ENCODE data around the gene NCF2. TPM values are rescaled to one million over a fixed set of nuclear protein-coding genes. Genes with fewer than 3 reads are reported as not detected.
A peak's percentile ranks its signal among the peaks of the same experiment; 100 is the strongest.

The NCF2 gene, protein sequence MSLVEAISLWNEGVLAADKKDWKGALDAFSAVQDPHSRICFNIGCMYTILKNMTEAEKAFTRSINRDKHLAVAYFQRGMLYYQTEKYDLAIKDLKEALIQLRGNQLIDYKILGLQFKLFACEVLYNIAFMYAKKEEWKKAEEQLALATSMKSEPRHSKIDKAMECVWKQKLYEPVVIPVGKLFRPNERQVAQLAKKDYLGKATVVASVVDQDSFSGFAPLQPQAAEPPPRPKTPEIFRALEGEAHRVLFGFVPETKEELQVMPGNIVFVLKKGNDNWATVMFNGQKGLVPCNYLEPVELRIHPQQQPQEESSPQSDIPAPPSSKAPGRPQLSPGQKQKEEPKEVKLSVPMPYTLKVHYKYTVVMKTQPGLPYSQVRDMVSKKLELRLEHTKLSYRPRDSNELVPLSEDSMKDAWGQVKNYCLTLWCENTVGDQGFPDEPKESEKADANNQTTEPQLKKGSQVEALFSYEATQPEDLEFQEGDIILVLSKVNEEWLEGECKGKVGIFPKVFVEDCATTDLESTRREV
- total RNA-seq: 10 to 100 TPM in 1 of 2 donors, 1 to 10 TPM in 1; 5.4 to 20.5 TPM

DNA sequence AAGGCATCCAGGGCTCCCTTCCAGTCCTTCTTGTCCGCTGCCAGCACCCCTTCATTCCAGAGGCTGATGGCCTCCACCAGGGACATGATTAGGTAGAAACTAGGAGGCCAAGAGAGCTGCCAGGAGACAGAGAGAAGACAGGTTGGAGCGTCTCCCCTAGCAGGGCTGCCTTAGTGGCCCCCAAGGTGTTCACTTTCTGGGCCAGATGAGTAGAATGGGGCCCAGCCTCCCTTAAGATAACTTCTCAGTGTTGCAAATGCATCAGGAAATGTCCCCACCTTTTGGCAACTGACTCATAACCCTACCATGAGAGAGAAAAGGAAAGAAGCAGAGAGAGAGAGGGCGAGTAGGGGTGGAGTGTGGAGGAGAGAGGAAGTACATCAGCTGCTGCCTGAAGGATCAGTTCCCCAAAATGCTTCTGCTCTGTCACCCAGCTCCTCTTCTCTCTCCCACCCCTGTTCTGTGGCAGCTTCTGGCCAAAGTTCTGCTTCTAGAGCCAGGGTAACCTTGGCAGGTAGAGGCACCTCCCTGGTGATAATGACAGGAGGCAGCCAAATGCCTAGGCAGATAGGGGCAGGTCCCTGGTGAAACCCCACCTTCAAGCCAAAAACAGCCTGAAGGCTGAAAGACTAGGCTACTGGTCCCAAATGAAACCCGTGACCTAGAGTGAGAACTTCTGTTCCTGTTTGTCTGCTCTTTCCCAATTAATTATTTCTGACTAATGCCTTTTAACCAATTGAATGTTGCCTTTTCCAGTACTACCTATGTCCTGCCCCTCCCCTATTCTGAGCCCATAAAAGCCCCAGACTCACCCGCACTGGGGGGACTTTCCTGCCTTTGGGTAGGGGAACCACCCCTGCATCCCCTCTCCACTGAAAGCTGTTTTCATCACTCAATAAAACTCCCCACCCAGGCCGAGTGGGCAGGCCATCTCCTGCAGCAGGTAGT is at the start of gene NCF2:
NCF2 (minus strand) TSS at position 216 of the 948 bp plus-strand sequence; CDS start at position 86, 130 bp downstream.
- peaks cover 25 to 35% of the 10 kb centered on the region in 2 donors for H3K4me1 Mint-ChIP-seq (ENCODE audit: low read depth in 2 of 2)
- H3K27ac Mint-ChIP-seq: peak within 1 kb of the TSS; percentile 86 to 96
- DNase-seq (ENCODE audit: low spot score) (peak; percentile 76), ATAC-seq (peak; percentile 90 to 94)
- peaks cover 4% of the 10 kb centered on the region for H3K36me3 Mint-ChIP-seq
- no peaks in the 10 kb centered on the region for H3K9me3 Mint-ChIP-seq
- peak within 1 kb of the TSS; percentile 35 for H3K4me3 Mint-ChIP-seq
- H3K27me3 Mint-ChIP-seq: peaks cover 11 to 13% of the 10 kb centered on the region in 2 donors

- Mint-ChIP-seq H3K4me3 (no peak overlapping the region), H3K9me3 (no peaks in the 10 kb centered on the region), H3K36me3 (peaks cover 5% of the 10 kb centered on the region), H3K4me1 (ENCODE audit: low read depth in 2 of 2) (peaks cover 8 to 21% of the 10 kb centered on the region in 2 donors), H3K27me3 (peaks cover 8 to 10% of the 10 kb centered on the region in 2 donors), H3K27ac (no peak overlapping the region)
- DNase-seq (ENCODE audit: low spot score) (no peak), ATAC-seq (no peak)
Measured at GRCh38 chr1:183638649-183639387, 48.6 kb upstream of the NCF2 start.

- peaks cover 16 to 36% of the 10 kb centered on the region in 2 donors for H3K4me1 Mint-ChIP-seq (ENCODE audit: low read depth in 2 of 2)
- no peaks in the 10 kb centered on the region for H3K9me3 Mint-ChIP-seq
- H3K27me3 Mint-ChIP-seq: peaks cover 2 to 8% of the 10 kb centered on the region in 2 donors
- DNase-seq (ENCODE audit: low spot score) (no peak), ATAC-seq (no peak)
- H3K27ac Mint-ChIP-seq: peak overlapping the region; percentile 93
- H3K4me3 Mint-ChIP-seq: peak overlapping the region; percentile 96
- peaks cover 5% of the 10 kb centered on the region for H3K36me3 Mint-ChIP-seq
Measured at GRCh38 chr1:183636783-183637182, 46.5 kb upstream of the NCF2 start.

GRCh38 chr1:183636334-183636682 is 46.0 kb upstream of the NCF2 start:
- Mint-ChIP-seq H3K9me3 (no peaks in the 10 kb centered on the region), H3K27me3 (peaks cover 2 to 3% of the 10 kb centered on the region in 2 donors), H3K4me1 (ENCODE audit: low read depth in 2 of 2) (peaks cover 16 to 37% of the 10 kb centered on the region in 2 donors), H3K4me3 (peak overlapping the region; percentile 96), H3K36me3 (peaks cover 5% of the 10 kb centered on the region), H3K27ac (peak overlapping the region; percentile 93)
- DNase-seq (ENCODE audit: low spot score): no peak
- ATAC-seq: no peak

DNA sequence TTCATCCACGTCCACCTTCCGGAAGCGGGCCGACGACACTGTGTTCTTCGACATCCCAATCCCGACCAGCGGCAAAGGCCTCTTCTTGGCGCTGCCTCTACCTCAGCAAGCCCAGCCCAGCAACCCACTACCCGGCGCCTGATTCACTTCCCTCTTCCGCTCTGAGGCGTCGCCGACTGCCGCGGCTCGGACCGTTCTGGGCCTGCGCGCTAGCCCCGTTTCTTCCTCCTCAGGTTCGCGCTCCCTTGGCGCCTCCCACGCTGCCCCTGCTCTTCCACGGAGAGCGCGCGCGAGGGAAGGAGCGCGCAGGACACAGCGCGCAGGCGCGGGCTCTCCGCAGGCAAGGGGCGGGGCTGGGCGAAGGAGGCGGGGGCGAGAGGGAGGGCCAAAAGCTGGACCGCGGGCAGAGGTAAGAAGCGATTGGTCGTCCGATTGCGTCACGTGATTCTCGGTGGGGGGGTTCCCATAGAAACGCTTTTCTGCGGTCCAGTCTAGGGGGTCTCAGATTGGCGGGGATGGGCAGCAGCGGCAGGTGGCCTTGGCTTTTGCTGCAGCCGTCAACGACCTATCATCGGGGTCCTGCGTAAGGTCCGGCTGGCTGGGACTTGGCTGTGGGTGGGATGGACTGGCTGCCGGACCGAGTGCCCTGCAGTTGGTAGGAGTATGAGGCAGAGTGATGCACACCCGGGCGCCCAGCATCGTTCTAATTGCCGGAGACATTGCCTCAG is 45.5 kb upstream of the NCF2 start, which contains the start of gene ARPC5:
ARPC5 (minus strand) TSS at position 178 of the 728 bp plus-strand sequence; CDS start at position 54, 124 bp downstream.
- H3K27ac Mint-ChIP-seq: peak within 1 kb of the TSS; percentile 93
- H3K36me3 Mint-ChIP-seq: peaks cover 8% of the 10 kb centered on the region
- ATAC-seq: peak; percentile 97 to 98
- H3K4me3 Mint-ChIP-seq: peak within 1 kb of the TSS; percentile 96
- peaks cover 0 to 2% of the 10 kb centered on the region in 2 donors for H3K27me3 Mint-ChIP-seq
- peak; percentile 98 for DNase-seq (ENCODE audit: low spot score)
- H3K9me3 Mint-ChIP-seq: no peaks in the 10 kb centered on the region
- peaks cover 18 to 40% of the 10 kb centered on the region in 2 donors for H3K4me1 Mint-ChIP-seq (ENCODE audit: low read depth in 2 of 2)

- peak overlapping the region; percentile 96 for H3K4me3 Mint-ChIP-seq
- H3K36me3 Mint-ChIP-seq: peaks cover 14% of the 10 kb centered on the region
- ATAC-seq (peak in 1 of 2 donors; percentile 2), DNase-seq (ENCODE audit: low spot score) (peak; percentile 66)
- no peaks in the 10 kb centered on the region for H3K9me3 Mint-ChIP-seq
- peak overlapping the region; percentile 93 for H3K27ac Mint-ChIP-seq
- peaks cover 0 to 2% of the 10 kb centered on the region in 2 donors for H3K27me3 Mint-ChIP-seq
- H3K4me1 Mint-ChIP-seq (ENCODE audit: low read depth in 2 of 2): peaks cover 22 to 47% of the 10 kb centered on the region in 2 donors
Measured at GRCh38 chr1:183635099-183635605, 44.9 kb upstream of the NCF2 start.

DNA sequence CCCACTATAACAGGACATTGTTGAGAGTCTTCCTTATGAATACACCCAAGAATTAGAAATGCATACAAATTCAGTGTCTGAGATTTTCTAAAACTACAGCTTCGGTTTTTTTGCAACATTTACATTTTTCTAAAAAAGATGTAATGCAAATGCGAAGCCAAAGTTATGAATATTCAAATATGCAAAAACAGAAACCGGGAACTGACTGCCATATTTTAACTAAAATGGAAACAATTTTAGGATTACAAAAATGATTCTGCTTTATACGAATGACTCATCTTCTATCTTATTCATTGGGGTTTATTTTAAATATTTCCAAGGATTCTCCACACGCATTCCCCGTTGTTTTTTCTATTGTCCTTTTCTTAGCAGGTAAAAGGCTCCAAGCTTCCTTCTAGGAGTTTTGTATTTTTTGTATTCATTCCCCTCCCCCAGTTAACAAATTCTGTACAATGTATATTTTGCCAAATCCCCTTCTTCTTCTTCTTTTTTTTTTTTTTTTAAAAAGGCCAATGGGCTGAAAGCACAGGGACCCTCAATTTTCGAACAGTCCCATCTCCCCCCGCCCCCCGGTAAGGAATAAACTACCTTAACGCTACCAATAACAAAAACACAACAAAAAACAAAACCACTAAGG is 44.3 kb upstream of the NCF2 start:
- DNase-seq (ENCODE audit: low spot score): no peak

GRCh38 chr1:183633676-183634343 is 43.6 kb upstream of the NCF2 start:
- no peaks in the 10 kb centered on the region for H3K9me3 Mint-ChIP-seq
- no peak for ATAC-seq
- DNase-seq (ENCODE audit: low spot score): no peak
- peak overlapping the region; percentile 93 for H3K27ac Mint-ChIP-seq
- peak overlapping the region; percentile 96 for H3K4me3 Mint-ChIP-seq
- H3K4me1 Mint-ChIP-seq (ENCODE audit: low read depth in 2 of 2): peaks cover 26 to 55% of the 10 kb centered on the region in 2 donors
- peaks cover 16% of the 10 kb centered on the region for H3K36me3 Mint-ChIP-seq
- peaks cover 0 to 2% of the 10 kb centered on the region in 2 donors for H3K27me3 Mint-ChIP-seq

More for the DNA sequence above, 44.3 kb upstream of the NCF2 start:
- Mint-ChIP-seq H3K9me3 (no peaks in the 10 kb centered on the region), H3K36me3 (peaks cover 14% of the 10 kb centered on the region), H3K4me1 (ENCODE audit: low read depth in 2 of 2) (peaks cover 25 to 48% of the 10 kb centered on the region in 2 donors), H3K27me3 (peaks cover 0 to 2% of the 10 kb centered on the region in 2 donors), H3K4me3 (peak overlapping the region; percentile 96), H3K27ac (peak overlapping the region; percentile 93)
- ATAC-seq: no peak

DNA sequence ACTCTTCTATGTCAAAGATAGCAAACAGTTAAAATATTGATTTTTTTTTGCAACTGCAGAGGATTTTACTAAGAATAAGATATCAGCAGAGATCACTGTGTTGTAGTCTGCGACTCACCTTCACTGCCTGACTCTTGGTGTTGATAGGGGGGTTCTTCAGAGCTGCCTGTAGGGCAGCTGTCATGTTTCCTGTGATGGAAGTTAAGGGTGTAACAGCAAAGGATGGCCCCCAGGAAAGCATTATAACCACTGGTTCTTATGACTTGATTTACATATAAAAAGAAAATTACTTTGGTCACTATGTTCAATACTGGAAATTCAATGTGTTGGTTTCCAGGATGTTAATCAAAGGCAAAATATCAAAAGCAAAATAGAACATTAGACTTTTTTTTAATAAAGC is 42.7 kb upstream of the NCF2 start:
- DNase-seq (ENCODE audit: low spot score) (no peak), ATAC-seq (no peak)
- Mint-ChIP-seq H3K4me1 (ENCODE audit: low read depth in 2 of 2) (peaks cover 31 to 63% of the 10 kb centered on the region in 2 donors), H3K36me3 (peaks cover 23% of the 10 kb centered on the region), H3K4me3 (peak overlapping the region; percentile 96), H3K27ac (peak overlapping the region; percentile 93), H3K27me3 (peaks cover 0 to 2% of the 10 kb centered on the region in 2 donors), H3K9me3 (peaks cover 3% of the 10 kb centered on the region)

DNA sequence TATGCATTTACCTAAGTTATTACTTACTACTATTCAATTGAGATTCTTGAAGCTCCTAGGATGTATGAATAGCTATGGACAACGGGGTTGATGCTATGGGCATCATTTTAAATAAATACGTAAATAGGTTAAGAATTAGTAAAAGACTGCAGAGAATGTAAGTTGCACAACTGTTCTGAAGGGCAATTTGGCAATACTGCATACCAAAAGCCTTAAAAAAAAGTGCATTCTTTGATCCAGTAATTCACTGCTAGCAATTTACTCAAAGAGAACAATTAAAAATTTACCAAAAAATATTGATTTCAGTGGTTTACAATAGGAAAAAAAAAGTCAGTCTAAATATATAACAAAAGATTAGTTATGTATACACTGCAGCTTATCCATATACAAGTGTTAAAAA is 41.9 kb upstream of the NCF2 start:
- DNase-seq (ENCODE audit: low spot score) (no peak), ATAC-seq (no peak)
- Mint-ChIP-seq H3K9me3 (peaks cover 3% of the 10 kb centered on the region), H3K36me3 (peaks cover 23% of the 10 kb centered on the region), H3K4me1 (ENCODE audit: low read depth in 2 of 2) (peaks cover 31 to 63% of the 10 kb centered on the region in 2 donors), H3K27ac (no peak overlapping the region), H3K4me3 (peak overlapping the region; percentile 17), H3K27me3 (peaks cover 0 to under 1% of the 10 kb centered on the region in 2 donors)

DNA sequence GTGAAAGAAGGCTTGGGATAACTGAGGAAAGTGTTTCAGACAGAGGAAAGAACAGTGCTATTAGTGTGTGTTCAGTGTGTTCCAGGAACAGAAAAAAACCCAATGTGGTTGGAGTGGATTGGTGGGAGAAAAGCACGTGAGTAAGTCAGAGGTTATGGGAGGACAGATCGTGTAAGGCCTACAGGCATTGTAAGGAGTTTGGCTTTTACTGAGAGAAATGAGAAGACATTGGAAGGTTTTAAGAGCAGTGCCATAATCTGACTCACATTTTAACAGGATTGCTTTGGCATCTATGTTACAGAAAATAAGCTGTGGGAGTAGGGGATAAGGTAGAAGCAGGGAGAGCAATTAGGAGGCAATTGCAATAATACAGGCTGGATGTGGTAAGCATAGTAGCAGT is 40.5 kb upstream of the NCF2 start:
- Mint-ChIP-seq H3K36me3 (peaks cover 24% of the 10 kb centered on the region), H3K27ac (peak overlapping the region; percentile 2 to 27)
- ATAC-seq: no peak

More for the DNA sequence above, 40.5 kb upstream of the NCF2 start:
- Mint-ChIP-seq H3K4me3 (peak overlapping the region; percentile 62), H3K27me3 (no peaks in the 10 kb centered on the region), H3K9me3 (peaks cover 3% of the 10 kb centered on the region), H3K4me1 (ENCODE audit: low read depth in 2 of 2) (peaks cover 24 to 53% of the 10 kb centered on the region in 2 donors)
- no peak for DNase-seq (ENCODE audit: low spot score)
